Left renal cortex interstitium (tissue), 4 donors: ENCODE measurements around the gene DYRK1B. TPM values are rescaled to one million over a fixed set of nuclear protein-coding genes. Genes with fewer than 3 reads are reported as not detected.
"Not testable (repeated sequence)": the region's sequence is repeated elsewhere in the genome, so short reads cannot be mapped to it uniquely, and the experiment has no call there.

Experiments
- DNase-seq, 4 donors: peaks; one replicate each; pipeline ENCODE4 v3.0.0-alpha.2; 2013; ENCODE audit warnings: low read depth in 4 of 4, low spot score in 2 of 4, missing footprints in 1 of 4
- polyA plus RNA-seq, 4 donors: library from polyadenylated mRNA; unstranded; fragments of 120-200 nt; gene quantifications; one replicate each; pipeline ENCODE4 v1.2.1, GENCODE V29; 2013; ENCODE audit not compliant: insufficient read length in 4 of 4

The DYRK1B gene
- polyA plus RNA-seq, result 10 to 100 TPM; 29.3 to 44.9 (median 34.2) TPM

GRCh38 chr19:39833464-39834286, at the start of gene DYRK1B:
TSS of gene DYRK1B (minus strand) at chr19:39834162. CDS start at chr19:39831867, 2,295 bp downstream.
- peak; percentile 84 to 95 (median 92) for DNase-seq

GRCh38 chr19:39882645-39883044, 48.7 kb upstream of the DYRK1B start:
- not testable (repeated sequence) for DNase-seq

GRCh38 chr19:39881495-39882110, 47.6 kb upstream of the DYRK1B start:
- peak in 1 of 4 donors; percentile 32 for DNase-seq

- DNase-seq, result not testable (repeated sequence)
Observed at GRCh38 chr19:39880241-39880640, 46.3 kb upstream of the DYRK1B start.

- DNase-seq, result not testable (repeated sequence)
Observed at GRCh38 chr19:39879796-39880195, 45.8 kb upstream of the DYRK1B start.

GRCh38 chr19:39878866-39879265, 44.9 kb upstream of the DYRK1B start:
- DNase-seq, result not testable (repeated sequence)

- no peak for DNase-seq
Observed at GRCh38 chr19:39878398-39878797, 44.4 kb upstream of the DYRK1B start.

GRCh38 chr19:39877982-39878381, 44.0 kb upstream of the DYRK1B start:
- DNase-seq, result not testable (repeated sequence)

GRCh38 chr19:39877488-39877887, 43.5 kb upstream of the DYRK1B start:
- not testable (repeated sequence) for DNase-seq

- DNase-seq, result not testable (repeated sequence)
Observed at GRCh38 chr19:39876486-39876885, 42.5 kb upstream of the DYRK1B start.

- not testable (repeated sequence) for DNase-seq
Observed at GRCh38 chr19:39875401-39875864, 41.5 kb upstream of the DYRK1B start.

- DNase-seq, result no peak
Observed at GRCh38 chr19:39874404-39874803, 40.4 kb upstream of the DYRK1B start.

GRCh38 chr19:39873385-39873784, 39.4 kb upstream of the DYRK1B start:
- DNase-seq, result no peak

- DNase-seq, result no peak
Observed at GRCh38 chr19:39871886-39872866, 38.2 kb upstream of the DYRK1B start.

GRCh38 chr19:39871362-39871761, 37.4 kb upstream of the DYRK1B start:
- no peak for DNase-seq

GRCh38 chr19:39870171-39870971, 36.4 kb upstream of the DYRK1B start:
- DNase-seq, result no peak

GRCh38 chr19:39867952-39868351, 34.0 kb upstream of the DYRK1B start:
- no peak for DNase-seq

- DNase-seq, result no peak
Observed at GRCh38 chr19:39867133-39867532, 33.2 kb upstream of the DYRK1B start.

- DNase-seq, result no peak
Observed at GRCh38 chr19:39865953-39866352, 32.0 kb upstream of the DYRK1B start.

- no peak for DNase-seq
Observed at GRCh38 chr19:39865186-39865585, 31.2 kb upstream of the DYRK1B start.
